ENCODE results near the gene GUCY1A1.
"Not testable (repeated sequence)": the region's sequence is repeated elsewhere in the genome, so short reads cannot be mapped to it uniquely, and the experiment has no call there.

Gene GUCY1A1

DNA sequence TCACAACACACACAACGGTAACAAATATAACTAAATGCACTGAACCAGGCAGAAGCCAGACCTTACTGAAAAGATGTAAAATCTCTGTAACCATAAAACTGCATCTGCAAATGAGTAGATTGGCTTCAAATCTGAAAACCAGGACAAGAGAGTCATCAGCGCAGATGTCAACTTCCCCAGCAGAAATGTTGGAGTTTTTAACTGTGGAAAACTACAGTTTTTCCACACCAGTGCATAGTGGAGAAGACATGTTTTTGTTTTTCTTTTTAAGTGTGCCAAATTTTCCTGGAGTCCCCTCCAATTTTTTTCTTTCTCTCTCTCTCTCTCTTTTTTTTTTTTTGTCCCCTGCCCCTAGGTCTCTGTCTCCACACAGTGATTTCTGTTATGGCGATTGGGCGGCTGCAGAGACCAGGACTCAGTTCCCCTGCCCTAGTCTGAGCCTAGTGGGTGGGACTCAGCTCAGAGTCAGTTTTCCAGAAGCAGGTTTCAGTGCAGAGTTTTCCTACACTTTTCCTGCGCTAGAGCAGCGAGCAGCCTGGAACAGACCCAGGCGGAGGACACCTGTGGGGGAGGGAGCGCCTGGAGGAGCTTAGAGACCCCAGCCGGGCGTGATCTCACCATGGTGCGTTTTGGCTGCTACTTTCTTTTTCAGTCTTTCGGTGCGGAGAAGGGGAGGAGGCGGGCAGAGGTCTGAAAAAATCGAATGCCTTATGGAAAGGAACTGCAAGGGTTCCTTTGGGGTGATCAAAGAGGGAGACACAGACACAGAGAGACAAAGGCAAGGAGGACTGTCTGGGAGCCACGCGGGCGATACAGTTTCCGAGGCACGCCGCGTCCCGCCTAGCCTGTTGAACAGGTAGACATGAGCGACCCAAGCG is at the start of gene GUCY1A1:
Gene GUCY1A1, plus strand, starts transcription at position 505 of the 878 bp plus-strand sequence. CDS start 30,020 bp downstream, outside the sequence.
- DNase-seq (ENCODE audit: low spot score), result peak; percentile 8

- no peak for DNase-seq (ENCODE audit: low spot score)
These were observed 49.4 kb upstream of the GUCY1A1 start for GRCh38 chr4:155617296-155617695.

- no peak for DNase-seq (ENCODE audit: low spot score)
These were observed 48.3 kb upstream of the GUCY1A1 start for GRCh38 chr4:155618183-155618838.

- no peak for DNase-seq (ENCODE audit: low spot score)
These were observed 46.0 kb upstream of the GUCY1A1 start for GRCh38 chr4:155620637-155621036.

DNA sequence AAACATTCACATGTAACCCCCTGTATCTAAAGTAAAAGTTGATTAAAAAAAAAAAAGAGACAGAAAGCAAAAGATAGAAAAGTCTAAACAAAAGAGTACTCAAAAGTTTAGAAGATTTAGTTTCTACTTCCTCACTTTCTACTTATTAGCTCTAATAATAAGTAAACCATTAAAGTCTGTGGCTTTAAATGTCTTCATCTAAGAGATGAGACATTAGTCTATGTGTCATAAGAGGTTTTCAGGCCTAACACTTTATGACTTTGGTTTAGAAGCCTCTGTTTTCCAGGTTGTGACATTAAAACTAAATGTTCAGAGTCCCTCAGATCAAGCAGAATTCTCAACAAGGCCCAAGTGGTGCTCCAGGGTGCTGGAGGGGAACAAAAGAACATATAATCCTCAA is 42.2 kb upstream of the GUCY1A1 start:
- no peak for DNase-seq (ENCODE audit: low spot score)

DNA sequence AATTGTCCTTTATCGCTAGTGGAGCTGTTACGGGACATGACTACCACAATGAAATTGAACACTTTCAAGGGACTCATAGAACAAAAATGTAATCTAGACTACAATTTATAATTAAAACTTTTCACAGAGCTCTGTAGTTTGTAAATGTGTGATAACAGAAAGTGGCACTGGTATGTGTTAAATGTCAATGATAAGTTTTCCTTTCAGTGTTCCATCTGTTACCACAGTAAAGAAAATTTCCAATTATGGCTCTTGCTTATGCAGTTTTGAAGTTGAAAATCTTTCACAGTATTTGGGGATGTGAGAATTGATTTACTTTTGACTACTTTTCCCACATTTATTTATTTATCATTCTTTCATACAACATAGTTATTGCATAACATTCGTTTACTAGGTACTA is 40.1 kb upstream of the GUCY1A1 start:
- no peak for DNase-seq (ENCODE audit: low spot score)

GRCh38 chr4:155629183-155629825 is 37.3 kb upstream of the GUCY1A1 start:
- DNase-seq (ENCODE audit: low spot score), result no peak

GRCh38 chr4:155629956-155630355 is 36.7 kb upstream of the GUCY1A1 start:
- DNase-seq (ENCODE audit: low spot score), result no peak

DNA sequence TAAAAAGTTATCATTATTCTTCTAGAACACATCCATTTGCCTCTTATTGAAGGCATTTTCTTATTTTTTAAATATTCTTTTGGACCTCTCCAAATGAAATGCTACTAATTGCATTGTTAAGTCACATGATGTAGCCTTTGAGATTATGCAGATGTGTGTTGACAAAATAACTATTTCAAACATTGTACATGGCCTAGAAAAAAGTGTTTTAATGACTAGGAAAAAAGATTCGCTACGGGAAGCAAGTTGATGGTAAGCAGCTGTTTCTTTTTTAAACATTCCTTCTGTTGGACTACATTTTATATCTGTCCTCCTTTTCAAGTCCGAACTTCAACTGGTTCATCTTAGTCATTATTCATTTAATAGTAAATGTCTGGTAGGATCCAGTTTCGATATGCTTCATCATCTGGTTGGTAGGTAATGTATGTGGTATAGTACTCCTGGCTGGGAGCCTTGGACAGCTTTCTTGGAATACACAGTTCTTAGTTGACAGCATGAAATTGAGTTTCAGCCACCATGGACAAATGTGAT is 34.3 kb upstream of the GUCY1A1 start:
- DNase-seq (ENCODE audit: low spot score), result no peak

GRCh38 chr4:155638195-155638965 is 28.3 kb upstream of the GUCY1A1 start:
- DNase-seq (ENCODE audit: low spot score), result no peak

- no peak for DNase-seq (ENCODE audit: low spot score)
These were observed 26.7 kb upstream of the GUCY1A1 start for GRCh38 chr4:155639704-155640523.

- DNase-seq (ENCODE audit: low spot score), result no peak
These were observed 25.9 kb upstream of the GUCY1A1 start for GRCh38 chr4:155640751-155641150.

- no peak for DNase-seq (ENCODE audit: low spot score)
These were observed 23.6 kb upstream of the GUCY1A1 start for GRCh38 chr4:155643087-155643486.

- no peak for DNase-seq (ENCODE audit: low spot score)
These were observed 20.6 kb upstream of the GUCY1A1 start for GRCh38 chr4:155646001-155646400.

- DNase-seq (ENCODE audit: low spot score), result not testable (repeated sequence)
These were observed 15.9 kb upstream of the GUCY1A1 start for GRCh38 chr4:155650785-155651184.

- DNase-seq (ENCODE audit: low spot score), result no peak
These were observed 13.6 kb upstream of the GUCY1A1 start for GRCh38 chr4:155653052-155653451.

- no peak for DNase-seq (ENCODE audit: low spot score)
These were observed 10.6 kb upstream of the GUCY1A1 start for GRCh38 chr4:155656025-155656424.

DNA sequence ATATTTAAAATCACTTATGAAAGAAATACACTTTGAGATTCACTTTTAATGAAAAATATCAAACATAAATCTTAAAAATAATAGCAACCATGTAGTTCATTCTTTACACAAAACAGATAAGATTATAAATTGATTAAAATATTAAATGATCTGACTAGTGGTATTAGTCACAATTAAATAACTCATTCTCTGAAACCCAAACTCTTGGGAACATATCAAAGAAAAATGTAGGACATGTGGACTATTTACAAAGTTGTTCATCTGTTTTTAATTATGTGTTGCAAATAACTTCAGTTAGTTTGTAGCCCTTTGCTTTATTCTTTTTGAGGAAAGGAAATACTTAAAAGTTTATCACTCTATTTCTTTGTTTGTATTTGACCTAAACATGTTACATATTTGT is 9.5 kb upstream of the GUCY1A1 start:
- peak; percentile 12 for DNase-seq (ENCODE audit: low spot score)

- DNase-seq (ENCODE audit: low spot score), result no peak
These were observed 8.5 kb upstream of the GUCY1A1 start for GRCh38 chr4:155657985-155658680.

DNA sequence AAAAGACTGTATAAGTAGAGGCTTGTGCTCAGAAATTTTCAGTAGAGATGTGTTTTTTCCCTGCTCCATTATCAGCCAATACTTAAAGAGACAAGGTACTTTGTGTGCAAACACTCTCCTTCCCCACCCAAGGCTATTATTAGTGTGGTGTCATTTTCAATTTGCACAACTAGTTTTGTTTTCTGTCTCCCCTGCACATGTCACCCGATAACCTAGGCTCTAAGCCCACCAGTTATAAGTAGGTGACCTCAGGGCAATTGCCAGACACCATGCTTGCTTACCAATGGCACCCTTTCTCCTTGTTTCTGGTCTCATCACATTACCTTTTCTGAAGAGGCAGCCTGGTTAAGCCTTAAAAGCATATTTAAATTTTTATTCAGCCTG is 8.0 kb upstream of the GUCY1A1 start:
- DNase-seq (ENCODE audit: low spot score), result no peak
